DMS153 treated with DMSO at 0.1 percent for 48 hours (cell line): ENCODE measurements around the gene GPC4.
"Not testable (repeated sequence)": the region's sequence is repeated elsewhere in the genome, so short reads cannot be mapped to it uniquely, and the experiment has no call there.

ENCODE experiments used
- DNase-seq: peaks from one replicate; lab custom pipeline; 2025; ENCODE audit not compliant: unreplicated experiment; lab: John Stamatoyannopoulos, UW

Gene GPC4

DNA sequence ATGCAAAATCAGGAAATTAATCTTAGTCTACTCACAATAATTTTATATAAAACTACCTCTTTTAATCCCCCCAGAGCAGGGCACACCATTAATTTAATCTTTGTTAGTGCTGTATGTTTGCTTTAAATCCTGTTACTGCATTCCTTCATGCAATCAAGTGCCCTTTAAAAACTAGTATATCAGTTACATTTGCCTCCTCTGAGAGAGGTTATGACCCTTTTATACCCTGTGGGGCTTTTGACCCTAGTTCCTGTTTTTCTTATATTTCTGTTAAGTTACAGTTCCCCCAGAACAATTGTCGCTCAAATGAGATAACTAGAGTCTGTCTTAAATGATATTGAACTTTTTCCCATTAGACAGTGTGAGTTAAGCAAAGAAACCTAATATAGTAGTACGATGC, 46.2 kb downstream of the GPC4 start:
- no peak for DNase-seq

- DNase-seq = no peak
Observed at GRCh38 chrX:133366735-133367134, 48.6 kb downstream of the GPC4 start.

DNA sequence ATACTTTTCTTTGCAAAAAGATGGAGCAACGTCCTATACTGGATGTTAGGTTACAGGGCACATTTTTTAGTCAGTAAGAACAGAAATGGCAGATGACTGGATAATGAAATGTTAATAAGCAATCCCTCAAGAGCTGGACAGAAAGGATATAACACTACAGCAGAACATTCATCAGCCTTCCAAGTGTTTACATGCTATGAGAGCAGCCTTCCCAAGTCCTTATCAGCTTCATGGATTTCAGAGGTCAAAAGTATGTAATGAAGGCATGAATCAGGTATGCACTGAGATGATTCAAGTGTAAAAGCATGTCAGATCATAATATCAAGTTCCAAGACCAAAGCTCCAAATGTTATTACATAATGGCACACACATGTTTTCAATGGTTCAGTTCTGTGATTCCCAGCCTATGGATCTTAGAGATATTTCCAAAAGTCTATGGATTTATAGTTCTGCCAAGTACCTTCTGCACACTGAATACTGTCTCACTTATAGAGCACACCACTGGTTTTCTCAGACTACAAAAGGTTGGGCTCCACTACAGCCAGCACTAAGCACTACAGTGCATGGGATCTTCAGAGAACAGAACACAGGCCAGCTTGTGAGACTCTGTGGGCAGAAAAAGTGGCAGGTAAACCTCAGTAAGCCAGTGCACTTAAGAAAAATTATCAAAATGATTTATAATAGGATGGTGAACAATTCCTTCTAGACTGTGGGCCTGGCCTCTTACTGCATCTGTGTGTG, 49.2 kb downstream of the GPC4 start:
- no peak for DNase-seq

GRCh38 chrX:133364865-133365264, 50.4 kb downstream of the GPC4 start:
- DNase-seq = no peak

- no peak for DNase-seq
Observed at GRCh38 chrX:133364196-133364595, 51.1 kb downstream of the GPC4 start.

DNA sequence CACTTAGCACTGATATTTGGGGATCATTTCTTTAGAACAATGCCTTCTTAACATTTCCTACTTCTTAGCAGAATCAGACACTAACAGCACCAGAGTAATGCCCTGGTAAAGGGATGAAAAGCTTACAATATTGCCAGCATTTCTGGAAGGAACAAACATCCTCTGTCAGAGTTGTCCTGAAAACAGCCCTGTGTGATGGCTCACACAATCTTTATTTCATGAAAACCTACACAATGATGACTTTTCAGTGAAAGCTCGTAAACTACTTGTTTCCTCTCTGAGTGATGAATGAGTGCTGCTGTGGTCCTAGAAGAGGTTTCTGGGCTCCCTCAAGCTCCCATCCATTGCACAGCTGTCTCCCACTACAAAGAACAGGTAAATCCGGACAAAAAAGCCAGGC, 52.8 kb downstream of the GPC4 start:
- no peak for DNase-seq

GRCh38 chrX:133359466-133359865, 55.8 kb downstream of the GPC4 start:
- DNase-seq = no peak

DNA sequence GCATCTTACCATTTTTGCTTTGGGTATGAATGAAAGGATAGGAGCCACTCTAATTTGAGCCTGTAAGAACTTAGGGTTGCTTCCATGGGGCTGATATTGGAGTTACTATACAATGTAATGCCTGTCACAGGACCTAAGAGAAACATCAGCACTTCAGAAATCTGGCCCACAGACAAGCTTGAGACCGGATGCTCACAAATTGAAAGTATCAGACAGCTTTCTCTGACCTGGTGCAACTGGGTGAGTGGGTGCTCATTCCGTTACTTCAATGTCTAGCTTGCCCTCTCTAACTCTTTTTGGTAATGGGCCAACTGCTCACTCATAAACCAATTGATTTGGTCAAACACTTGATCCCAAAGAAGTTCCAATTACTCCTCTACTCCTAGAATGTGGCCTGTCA, 62.1 kb downstream of the GPC4 start:
- DNase-seq = no peak

- no peak for DNase-seq
Observed at GRCh38 chrX:133350751-133351150, 64.5 kb downstream of the GPC4 start.

DNA sequence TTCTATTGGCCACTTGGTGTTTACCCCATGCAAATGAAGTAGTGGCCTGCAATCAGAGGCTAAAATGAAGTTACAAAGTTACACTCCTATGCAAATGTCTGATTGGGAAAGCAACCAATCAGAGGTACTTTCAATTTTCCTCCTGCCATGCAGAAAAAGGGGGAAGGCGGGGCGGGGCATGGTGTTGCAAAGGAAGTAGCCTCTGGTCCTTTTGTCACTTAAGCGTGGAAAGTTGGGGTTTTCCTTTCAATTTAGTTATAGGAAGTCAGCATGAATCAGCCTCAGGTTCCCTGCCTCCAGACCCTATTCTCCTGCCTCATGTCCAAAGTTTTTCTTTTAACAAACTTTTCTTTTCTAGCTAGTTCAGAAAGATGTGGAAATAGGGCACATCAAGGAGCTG, 69.3 kb downstream of the GPC4 start:
- no peak for DNase-seq

- no peak for DNase-seq
Observed at GRCh38 chrX:133339566-133339965, 75.7 kb downstream of the GPC4 start.

DNA sequence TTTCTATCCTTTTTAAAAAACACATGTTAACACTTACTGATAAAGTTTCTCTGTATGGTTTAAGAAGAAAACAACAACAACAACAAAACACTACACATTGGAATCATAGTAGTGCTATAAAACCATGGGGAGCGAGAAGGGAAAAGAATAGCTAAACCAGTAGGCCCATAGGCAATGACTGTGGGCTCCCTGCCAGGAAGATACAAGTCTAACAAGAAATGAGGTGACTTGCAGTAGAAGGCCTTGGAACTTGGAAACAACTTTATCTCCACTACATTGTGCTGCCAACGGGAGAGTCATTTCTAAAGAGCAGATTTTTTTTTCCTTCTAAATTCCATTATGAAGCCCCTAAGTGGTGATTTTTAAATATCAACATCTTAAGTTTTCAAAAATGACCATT, 78.0 kb downstream of the GPC4 start:
- no peak for DNase-seq

GRCh38 chrX:133335027-133335426, 80.3 kb downstream of the GPC4 start:
- DNase-seq = peak; percentile 11

DNA sequence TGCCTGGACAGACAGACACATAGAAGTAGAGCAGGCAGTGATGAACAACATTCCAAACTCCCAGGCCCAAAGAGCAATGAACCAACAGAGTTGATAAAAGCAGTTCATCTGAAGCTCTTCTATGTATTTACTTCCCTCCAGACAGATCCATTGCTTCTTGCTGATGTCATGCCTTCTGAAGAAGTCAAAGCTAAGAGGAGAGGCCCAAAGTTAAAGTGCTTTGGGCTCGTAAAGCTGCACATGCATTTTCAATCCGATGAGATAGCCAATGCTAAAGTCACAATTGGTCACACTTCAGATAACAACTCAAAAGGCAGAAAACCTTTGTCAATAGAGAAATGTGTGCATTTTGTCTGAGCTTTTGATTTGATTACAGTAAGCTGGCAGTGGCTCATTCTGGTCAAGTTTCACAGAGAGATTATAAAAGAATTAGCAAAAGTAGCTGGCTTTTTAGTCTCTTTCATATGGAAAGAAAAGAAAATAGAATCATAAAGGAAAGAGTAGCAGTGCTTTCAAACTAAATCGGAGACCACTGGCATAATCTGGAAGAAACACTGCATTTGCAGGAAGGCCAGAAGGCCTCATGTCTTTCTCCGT, 82.0 kb downstream of the GPC4 start:
- no peak for DNase-seq

DNA sequence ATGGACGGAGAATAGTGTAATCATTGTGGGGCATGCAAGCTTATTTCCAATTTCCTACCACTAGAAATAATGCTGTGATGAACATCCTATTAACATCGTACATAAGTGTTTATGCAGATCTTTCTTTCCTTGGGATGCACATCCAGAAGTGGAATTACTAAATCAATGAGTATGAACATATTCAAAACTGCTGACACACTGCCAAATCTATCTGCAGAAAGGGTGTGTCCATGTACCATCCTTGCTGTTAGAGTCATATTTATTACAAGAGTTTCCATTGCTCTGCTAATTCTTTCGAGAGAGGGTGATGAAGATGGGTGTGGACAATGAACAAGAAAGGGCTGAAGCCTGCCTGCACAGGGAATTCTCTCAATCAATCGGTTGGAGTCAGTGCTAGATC, 82.6 kb downstream of the GPC4 start:
- no peak for DNase-seq

DNA sequence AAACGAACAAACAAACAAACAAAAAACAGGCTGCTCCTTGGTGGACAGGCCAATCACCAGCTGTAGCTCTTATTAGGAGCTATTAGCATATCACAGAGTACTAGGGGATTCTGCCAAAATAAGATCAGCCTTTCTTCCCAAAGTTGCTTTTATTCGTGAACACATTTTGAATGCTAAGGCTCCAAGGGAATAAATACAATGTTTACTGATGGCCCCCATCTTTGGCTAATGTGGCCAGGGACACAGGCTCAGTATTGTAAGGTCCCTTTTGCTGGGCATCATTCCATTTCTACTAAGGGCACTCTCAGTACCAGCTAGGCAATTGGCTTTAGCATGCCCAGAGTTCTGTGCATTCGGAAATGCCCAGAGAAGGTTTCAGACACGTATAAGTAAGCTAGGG, 84.3 kb downstream of the GPC4 start:
- no peak for DNase-seq

DNA sequence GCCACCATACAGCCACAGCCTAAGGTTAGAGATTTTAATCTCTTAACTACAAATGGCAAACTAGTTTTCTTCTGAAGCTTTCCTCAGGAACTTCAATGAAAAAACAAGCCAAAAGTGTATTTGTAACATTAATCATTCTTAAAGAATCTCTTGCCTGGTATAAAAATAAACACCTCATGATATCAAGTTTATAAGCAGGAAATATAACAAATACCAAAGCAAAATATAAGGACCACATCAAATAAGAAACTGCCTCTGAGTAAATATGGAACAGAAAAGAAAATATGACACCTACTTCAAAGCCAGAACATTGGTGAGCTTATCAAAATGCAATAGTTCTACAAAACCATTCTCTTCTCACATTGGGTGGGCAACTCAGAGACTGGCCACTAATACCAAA, 89.9 kb downstream of the GPC4 start:
- DNase-seq = no peak

DNA sequence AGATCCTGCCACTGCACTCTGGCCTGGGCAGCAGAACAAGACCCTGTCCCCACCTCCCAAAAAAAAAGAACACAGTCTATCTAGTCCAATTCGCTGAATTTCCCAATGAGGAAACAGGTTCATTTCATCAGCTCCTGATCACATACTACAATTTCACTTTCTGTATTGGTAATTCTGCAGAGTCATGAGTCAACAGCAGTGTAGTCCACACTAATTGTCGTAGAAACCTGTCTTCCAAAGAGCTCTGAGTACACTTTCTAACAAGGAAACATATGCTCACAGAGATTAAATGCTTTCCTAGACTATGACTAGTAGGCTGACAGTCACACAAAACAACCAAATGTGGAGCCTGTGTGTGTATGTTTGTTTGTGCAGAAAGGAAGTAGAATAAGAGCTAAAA, 91.9 kb downstream of the GPC4 start:
- no peak for DNase-seq

DNA sequence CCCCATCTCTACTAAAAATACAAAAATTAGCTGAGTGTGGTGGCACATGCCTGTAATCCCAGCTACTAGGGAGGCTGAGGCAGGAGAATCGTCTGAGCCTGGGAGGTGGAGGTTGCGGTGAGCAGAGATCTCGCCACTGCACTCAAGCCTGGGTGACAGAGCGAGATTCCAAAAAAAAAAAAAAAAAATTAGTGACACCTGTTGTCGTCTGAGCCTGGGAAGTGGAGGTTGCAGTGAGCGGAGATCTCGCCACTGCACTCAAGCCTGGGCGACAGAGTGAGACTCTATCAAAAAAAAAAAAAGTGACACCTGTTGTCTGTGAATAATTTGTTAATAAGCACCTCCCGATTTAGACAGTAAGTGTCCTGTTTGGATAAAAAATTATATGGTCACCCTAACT, 93.0 kb downstream of the GPC4 start:
- not testable (repeated sequence) for DNase-seq

DNA sequence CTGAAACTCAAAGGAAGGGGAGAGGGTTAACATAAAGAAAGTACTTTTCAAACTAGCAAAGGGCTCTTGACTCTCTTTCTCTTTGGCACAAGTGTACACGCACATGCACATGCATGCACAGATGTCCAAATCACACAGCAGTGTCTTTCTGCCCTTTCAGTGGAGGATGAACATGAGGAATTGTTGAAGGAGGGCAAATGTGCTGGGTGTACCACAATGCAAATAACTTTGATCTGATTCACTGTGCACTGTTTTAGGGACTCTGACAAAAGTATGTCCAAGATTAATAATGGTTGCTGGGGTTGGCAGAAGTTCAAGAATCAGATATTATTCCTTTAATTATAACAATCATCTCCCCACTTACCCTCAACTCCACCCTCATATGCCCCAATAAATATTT, 93.8 kb downstream of the GPC4 start:
- no peak for DNase-seq

DNA sequence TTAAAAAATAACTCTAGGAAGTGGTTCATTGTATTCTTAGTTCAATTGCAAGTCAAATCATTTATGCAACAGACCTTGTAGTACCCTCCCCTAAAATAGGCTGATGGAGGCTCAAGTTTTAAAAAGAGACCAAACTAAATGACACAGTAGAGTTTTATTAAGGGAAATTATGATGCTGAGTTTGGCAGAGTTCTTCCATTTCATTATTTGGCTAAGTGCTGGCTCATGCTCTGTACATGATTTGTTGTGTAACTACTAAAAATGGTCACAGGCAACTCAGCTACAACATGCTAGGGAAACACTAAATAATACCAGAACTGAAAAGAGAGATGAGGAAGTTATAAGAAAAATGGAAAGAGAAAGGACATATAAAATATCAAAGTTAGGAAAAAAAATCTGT, 101.0 kb downstream of the GPC4 start:
- no peak for DNase-seq

DNA sequence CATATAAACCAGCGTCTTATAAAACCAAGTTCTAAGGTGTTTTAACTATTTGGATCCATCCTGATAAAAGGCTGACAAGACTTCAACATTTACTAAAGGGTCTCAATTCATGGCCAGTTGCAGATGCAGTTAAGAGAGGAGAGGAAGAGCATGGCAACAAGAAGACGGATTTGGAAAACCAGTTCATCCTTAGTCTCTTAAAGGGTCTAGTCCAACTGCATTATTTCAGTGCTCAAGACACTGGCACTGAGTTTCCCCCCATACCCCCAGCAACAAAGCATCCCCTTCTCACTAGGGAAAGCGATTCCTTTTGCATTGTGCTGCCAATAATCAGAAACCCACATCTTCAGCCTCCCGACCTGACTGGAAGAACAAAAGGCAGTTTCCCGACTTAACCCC, 106.8 kb downstream of the GPC4 start:
- no peak for DNase-seq
